ENCODE measurements around the gene DLG2. TPM values are rescaled to one million over a fixed set of nuclear protein-coding genes. Genes with fewer than 3 reads are reported as not detected.

DLG2 gene
- total RNA-seq, 1 donor from 2014 or later: 5.1 TPM

GRCh38 chr11:83680321-83680720 lies 1946.8 kb downstream of the DLG2 start:
- no peaks in the 10 kb centered on the region for H3K9me3 Mint-ChIP-seq (ENCODE audit: unreplicated experiment)
- TF ChIP-seq CTCF (IDR thresholded peaks at IDR 0.05; ENCODE audit: unreplicated experiment): no peak
- no peak for DNase-seq (ENCODE audit: low spot score)
- peaks cover 2% of the 10 kb centered on the region for H3K4me1 Mint-ChIP-seq (ENCODE audit: unreplicated experiment)
- no peaks in the 10 kb centered on the region for H3K36me3 Mint-ChIP-seq (ENCODE audit: low read depth, unreplicated experiment)
- H3K27me3 Mint-ChIP-seq (ENCODE audit: unreplicated experiment): no peaks in the 10 kb centered on the region
- H3K27ac Mint-ChIP-seq (ENCODE audit: unreplicated experiment): no peak overlapping the region
- H3K4me3 Mint-ChIP-seq (ENCODE audit: unreplicated experiment): no peak overlapping the region

GRCh38 chr11:83678831-83679584 lies 1948.1 kb downstream of the DLG2 start:
- Mint-ChIP-seq H3K27me3 (ENCODE audit: unreplicated experiment) (no peaks in the 10 kb centered on the region), H3K27ac (ENCODE audit: unreplicated experiment) (no peak overlapping the region), H3K4me1 (ENCODE audit: unreplicated experiment) (peaks cover 2% of the 10 kb centered on the region), H3K4me3 (ENCODE audit: unreplicated experiment) (no peak overlapping the region), H3K36me3 (ENCODE audit: low read depth, unreplicated experiment) (no peaks in the 10 kb centered on the region), H3K9me3 (ENCODE audit: unreplicated experiment) (no peaks in the 10 kb centered on the region)
- no peak for DNase-seq (ENCODE audit: low spot score)
- TF ChIP-seq CTCF (IDR thresholded peaks at IDR 0.05; ENCODE audit: unreplicated experiment): no peak

GRCh38 chr11:83677730-83678129 lies 1949.4 kb downstream of the DLG2 start:
- Mint-ChIP-seq H3K9me3 (ENCODE audit: unreplicated experiment) (no peaks in the 10 kb centered on the region), H3K4me1 (ENCODE audit: unreplicated experiment) (peaks cover 2% of the 10 kb centered on the region), H3K27me3 (ENCODE audit: unreplicated experiment) (no peaks in the 10 kb centered on the region), H3K27ac (ENCODE audit: unreplicated experiment) (no peak overlapping the region), H3K36me3 (ENCODE audit: low read depth, unreplicated experiment) (no peaks in the 10 kb centered on the region), H3K4me3 (ENCODE audit: unreplicated experiment) (no peak overlapping the region)
- DNase-seq (ENCODE audit: low spot score): no peak
- TF ChIP-seq CTCF (IDR thresholded peaks at IDR 0.05; ENCODE audit: unreplicated experiment): no peak

- Mint-ChIP-seq H3K9me3 (ENCODE audit: unreplicated experiment) (no peaks in the 10 kb centered on the region), H3K27me3 (ENCODE audit: unreplicated experiment) (no peaks in the 10 kb centered on the region), H3K4me3 (ENCODE audit: unreplicated experiment) (no peak overlapping the region), H3K27ac (ENCODE audit: unreplicated experiment) (no peak overlapping the region), H3K4me1 (ENCODE audit: unreplicated experiment) (peaks cover 2% of the 10 kb centered on the region), H3K36me3 (ENCODE audit: low read depth, unreplicated experiment) (no peaks in the 10 kb centered on the region)
- no peak for TF ChIP-seq CTCF (IDR thresholded peaks at IDR 0.05; ENCODE audit: unreplicated experiment)
- DNase-seq (ENCODE audit: low spot score): no peak
Observed at GRCh38 chr11:83676056-83676601, 1951.0 kb downstream of the DLG2 start.
